ENCODE results near the gene ABHD17A. TPM values are rescaled to one million over a fixed set of nuclear protein-coding genes. Genes with fewer than 3 reads are reported as not detected.

The ABHD17A gene
- total and polyA plus RNA-seq, 7 donors, result 60.7 to 97.1 (median 86.6) TPM

DNA sequence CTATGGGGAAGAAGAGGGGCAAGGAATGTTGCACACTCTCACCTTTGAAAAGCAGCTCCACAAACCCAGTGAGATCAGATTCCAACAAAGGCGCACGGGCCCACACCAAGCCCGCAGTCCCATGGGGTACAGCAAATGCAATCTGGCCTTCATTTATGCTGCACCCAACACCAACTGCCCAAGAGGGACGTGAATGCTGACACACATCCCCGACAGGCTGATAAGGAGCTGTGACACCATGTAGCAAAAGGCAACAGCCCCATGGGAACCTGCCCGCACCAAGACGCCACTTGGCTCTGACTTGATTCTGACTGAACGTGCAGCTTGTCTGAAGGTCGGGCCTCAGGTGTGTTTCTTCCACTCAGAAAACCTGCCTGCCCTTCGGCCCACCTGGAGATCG lies 54.3 kb downstream of the ABHD17A start:
- intact Hi-C loops (cut with DNase I), result no loop called here
- no peak for DNase-seq
- no peaks in the 10 kb centered on the region for H3K27me3 ChIP-seq
- WGBS, 2 donors, result 90 to 95% methylated on average over 11 of the region's 11 CpGs
- H3K36me3 ChIP-seq, result peaks cover 8 to 27% (median 13%) of the 10 kb centered on the region in 4 donors
- peaks cover 0 to 33% (median 23%) of the 10 kb centered on the region in 4 donors for H3K4me1 ChIP-seq
- H3K9me3 ChIP-seq, result no peaks in the 10 kb centered on the region
- H3K4me3 ChIP-seq, result no peak overlapping the region
- no peak for TF ChIP-seq POLR2A (IDR thresholded peaks at IDR 0.05)
- TF ChIP-seq POLR2AphosphoS5 (IDR thresholded peaks at IDR 0.05), result no peak
- no peak for TF ChIP-seq CTCF (IDR thresholded peaks at IDR 0.05)
- no peak for TF ChIP-seq EP300 (IDR thresholded peaks at IDR 0.05)
- H3K27ac ChIP-seq, result no peak overlapping the region

DNA sequence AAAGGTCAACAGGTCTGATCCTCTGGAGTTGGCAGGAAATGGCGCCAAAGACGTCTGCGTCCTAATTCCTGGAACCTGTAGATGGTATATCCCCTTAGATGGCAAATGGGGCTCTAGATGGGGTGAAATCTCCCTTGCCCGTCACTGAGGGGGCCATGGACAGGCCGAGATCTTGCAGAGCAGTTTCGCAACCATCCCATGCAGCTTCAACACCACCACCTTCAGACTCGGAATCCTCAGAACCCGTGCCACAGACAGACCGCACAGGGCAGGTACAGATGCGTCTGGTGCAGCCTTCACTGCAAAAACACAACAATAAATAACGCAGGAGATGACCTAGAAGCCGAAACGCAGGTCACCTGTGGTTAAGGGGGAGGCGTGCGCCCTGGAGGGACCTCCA lies 54.7 kb downstream of the ABHD17A start:
- peaks cover 0 to 37% (median 26%) of the 10 kb centered on the region in 4 donors for H3K4me1 ChIP-seq
- DNase-seq, result no peak

GRCh38 chr19:1829958-1830357 lies 55.3 kb downstream of the ABHD17A start:
- Histone ChIP-seq H3K9me3 (no peaks in the 10 kb centered on the region), H3K27me3 (no peaks in the 10 kb centered on the region), H3K4me3 (no peak overlapping the region), H3K27ac (peak overlapping the region in 3 of 4 donors; percentile 19 to 61 (median 33)), H3K36me3 (peaks cover 8 to 33% (median 13%) of the 10 kb centered on the region in 4 donors), H3K4me1 (peaks cover 0 to 37% (median 25%) of the 10 kb centered on the region in 4 donors)
- 37 to 78% methylated on average over 11 of the region's 11 CpGs for WGBS, 2 donors
- TF ChIP-seq EP300 (IDR thresholded peaks at IDR 0.05) (no peak), POLR2A (IDR thresholded peaks at IDR 0.05) (no peak), CTCF (IDR thresholded peaks at IDR 0.05) (no peak), POLR2AphosphoS5 (IDR thresholded peaks at IDR 0.05) (no peak)
- no peak for DNase-seq
- intact Hi-C loops (cut with DNase I), result no loop called here

More for the DNA sequence above, 54.7 kb downstream of the ABHD17A start:
- Histone ChIP-seq H3K4me3 (no peak overlapping the region), H3K36me3 (peaks cover 8 to 29% (median 13%) of the 10 kb centered on the region in 4 donors), H3K27me3 (no peaks in the 10 kb centered on the region), H3K27ac (peak overlapping the region in 1 of 4 donors; percentile 61), H3K9me3 (no peaks in the 10 kb centered on the region)
- TF ChIP-seq EP300 (IDR thresholded peaks at IDR 0.05), result no peak
- TF ChIP-seq CTCF (IDR thresholded peaks at IDR 0.05), result no peak
- no peak for TF ChIP-seq POLR2AphosphoS5 (IDR thresholded peaks at IDR 0.05)
- no peak for TF ChIP-seq POLR2A (IDR thresholded peaks at IDR 0.05)
- intact Hi-C loops (cut with DNase I), result no loop called here
- 93 to 94% methylated on average over 15 of the region's 15 CpGs for WGBS, 2 donors

DNA sequence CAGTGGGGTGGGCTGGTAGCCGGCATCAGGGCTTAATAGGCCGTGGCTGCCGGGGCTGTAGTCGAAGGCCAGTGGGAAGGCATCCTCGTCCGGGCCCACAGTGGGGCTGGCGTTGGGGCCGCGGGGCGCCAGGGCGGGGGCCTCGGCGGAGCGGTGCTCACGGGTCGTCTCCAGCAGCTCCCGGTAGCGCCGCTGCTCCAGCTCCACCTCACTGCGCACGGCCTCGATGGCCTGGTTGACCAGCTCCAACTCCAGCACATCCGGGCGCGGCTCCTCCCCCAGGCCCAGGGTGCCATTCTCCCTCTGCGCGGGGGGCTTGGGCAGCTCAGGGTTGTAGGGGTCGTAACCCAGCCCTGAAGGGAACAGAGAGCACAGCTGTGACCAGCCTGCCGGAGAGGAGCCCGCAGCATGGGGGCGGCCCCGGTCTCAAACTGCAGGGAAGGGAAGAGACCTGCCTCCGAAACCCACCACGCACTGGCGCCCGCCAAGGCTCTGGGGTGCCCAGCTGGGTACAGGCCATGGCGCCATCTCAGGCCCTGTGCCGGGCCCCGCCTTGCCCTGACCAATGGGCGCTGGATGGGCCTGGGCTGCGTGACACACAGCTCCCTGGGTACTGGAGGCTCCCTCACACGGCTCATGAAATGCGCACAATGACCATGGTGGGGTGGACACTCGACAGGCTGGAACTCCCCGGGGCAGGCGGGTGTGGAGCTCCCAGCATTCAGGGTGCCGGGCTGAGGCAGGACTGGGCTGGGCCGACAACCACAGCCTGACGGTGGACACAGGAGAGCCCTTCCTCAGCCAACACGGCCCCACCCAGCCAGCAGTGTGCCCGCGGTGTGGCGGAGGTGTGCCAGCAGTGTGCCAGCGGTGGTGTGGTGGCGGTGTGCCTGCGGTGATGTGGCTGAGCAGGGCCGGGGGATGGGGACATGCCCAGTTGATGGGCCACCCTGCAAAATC lies 56.7 kb downstream of the ABHD17A start:
- intact Hi-C loops (cut with DNase I), result no loop called here
- no peaks in the 10 kb centered on the region for H3K9me3 ChIP-seq
- H3K27ac ChIP-seq, result no peak overlapping the region
- H3K4me1 ChIP-seq, result peaks cover 0 to 33% (median 22%) of the 10 kb centered on the region in 4 donors
- no peaks in the 10 kb centered on the region for H3K27me3 ChIP-seq
- peaks cover 13 to 46% (median 19%) of the 10 kb centered on the region in 4 donors for H3K36me3 ChIP-seq
- DNase-seq, result no peak
- TF ChIP-seq POLR2A (IDR thresholded peaks at IDR 0.05) (no peak), CTCF (IDR thresholded peaks at IDR 0.05) (no peak), EP300 (IDR thresholded peaks at IDR 0.05) (no peak), POLR2AphosphoS5 (IDR thresholded peaks at IDR 0.05) (no peak)
- 82 to 93% methylated on average over 57 of the region's 57 CpGs for WGBS, 2 donors
- H3K4me3 ChIP-seq, result no peak overlapping the region
